Measurements from ENCODE around the gene GAPDH. TPM values are rescaled to one million over a fixed set of nuclear protein-coding genes. Genes with fewer than 3 reads are reported as not detected.
"Not testable (repeated sequence)": the region's sequence is repeated elsewhere in the genome, so short reads cannot be mapped to it uniquely, and the experiment has no call there.

GAPDH gene
- total RNA-seq, 1 experiment from 2014 or later: 9,568 TPM

DNA sequence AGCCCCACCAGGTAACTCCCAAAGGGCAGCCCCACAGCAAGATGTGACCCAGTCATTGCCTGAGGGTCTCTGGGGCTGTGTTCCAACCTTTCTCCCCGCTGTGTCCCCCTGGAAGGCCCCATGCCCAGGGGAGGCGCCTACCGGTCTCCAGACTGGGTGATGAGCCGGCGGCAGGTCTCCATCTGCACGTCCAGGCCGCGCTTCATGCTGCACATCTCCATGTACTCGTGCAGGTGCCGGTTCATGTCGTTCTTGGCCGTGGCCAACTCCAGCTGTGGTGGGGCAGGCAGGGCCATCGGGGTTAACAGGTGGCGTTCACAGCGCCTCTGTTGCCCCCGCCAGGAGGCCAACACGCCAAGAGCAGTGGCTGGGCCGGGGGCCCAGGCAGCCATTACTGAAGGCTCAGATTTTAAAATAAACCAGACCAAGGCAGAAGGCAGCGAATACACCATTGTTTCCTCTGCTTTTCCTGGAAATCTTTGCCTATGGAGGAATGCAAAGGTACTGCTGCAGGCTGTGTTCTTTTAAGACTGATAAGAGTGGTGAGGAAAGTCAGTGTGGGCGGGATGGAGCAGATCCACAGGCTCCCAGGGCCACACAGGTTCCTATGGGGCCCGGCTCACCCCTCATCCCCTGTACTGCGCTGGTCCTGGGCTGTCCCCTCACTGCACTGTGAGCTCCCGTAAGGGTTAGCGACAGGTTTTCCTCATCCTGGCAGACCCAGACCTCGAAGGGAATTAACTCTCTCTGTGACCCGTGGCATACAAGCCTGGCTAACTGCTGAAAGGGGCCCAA, 7.3 kb downstream of the GAPDH start:
- no peak for DNase-seq (ENCODE audit: extremely low read depth, low read depth)

DNA sequence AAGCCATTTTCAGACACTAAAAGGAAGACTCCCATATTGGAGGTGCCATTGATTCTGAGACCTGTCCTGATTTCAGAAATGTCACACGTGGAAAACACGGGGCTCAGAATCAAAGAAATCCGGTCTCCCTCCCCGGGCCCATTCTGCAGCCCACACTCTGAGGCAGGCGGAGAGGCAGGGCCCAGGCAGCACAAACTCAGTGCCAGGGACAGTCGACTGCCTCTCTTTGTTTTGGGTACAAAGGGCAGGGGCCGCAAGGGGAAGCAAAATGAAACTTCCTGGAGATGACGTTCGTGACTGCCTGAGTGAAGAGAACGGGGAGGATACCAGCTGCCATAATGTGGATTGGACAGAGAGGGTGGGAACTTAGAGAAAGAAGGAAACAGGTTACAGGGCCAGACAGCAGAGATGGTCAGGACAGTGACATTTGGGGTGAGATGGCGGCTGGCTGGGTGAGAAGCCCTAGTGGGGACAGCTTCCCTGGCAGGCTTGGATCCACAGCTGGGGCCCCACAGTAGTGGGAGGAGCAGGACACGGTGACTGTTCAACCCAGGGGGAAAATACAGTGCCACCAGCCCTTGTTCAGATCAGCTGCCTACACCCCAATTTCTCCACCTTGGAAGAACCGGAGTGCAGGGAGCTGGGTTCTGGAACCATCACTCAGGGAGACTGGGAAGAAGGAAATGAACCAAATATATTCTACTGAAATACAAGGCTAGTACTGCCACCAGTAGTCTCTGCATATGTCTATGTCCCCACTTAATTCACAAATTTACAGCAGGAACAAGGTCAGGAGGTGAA, 8.1 kb downstream of the GAPDH start:
- DNase-seq (ENCODE audit: extremely low read depth, low read depth): no peak

DNA sequence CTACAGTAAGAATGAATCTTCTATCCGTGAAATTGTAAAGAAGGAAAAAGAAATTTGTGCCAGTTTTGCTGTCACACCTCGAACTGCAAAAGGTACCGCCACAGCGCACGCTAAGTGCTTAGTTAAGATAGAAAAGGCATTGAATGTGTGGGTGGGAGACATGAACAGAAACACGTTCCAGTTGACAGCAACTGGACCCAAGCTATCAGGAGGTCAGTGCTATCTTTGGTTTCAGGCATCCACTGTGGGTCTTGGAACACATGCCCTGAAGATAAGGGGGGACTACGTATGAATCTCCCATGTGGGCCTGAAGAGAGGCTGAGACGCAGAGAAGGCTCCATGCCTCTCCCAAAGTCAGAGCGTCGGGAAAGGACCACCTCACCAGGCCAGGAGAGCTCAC, 11.7 kb downstream of the GAPDH start:
- no peak for DNase-seq (ENCODE audit: extremely low read depth, low read depth)

DNA sequence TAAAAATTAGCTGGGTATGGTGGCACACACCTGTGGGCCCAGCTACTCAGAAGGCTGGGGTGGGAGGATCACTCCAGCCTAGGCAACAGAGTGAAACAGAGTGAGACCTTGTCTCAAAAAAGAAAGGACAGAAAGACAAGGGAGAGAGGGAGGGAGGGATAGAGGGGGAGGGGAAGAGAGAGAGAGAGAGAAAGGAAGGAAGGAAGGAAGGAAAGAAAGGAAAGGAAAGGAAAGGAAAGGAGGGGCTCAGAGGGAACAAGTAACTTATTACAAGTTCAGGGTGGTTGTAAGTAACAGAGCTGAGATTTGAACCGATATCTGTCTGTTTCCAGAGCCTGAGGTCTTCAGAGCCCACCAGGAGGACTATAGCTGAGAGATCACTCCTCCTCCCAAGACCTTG, 13.2 kb downstream of the GAPDH start:
- no peak for DNase-seq (ENCODE audit: extremely low read depth, low read depth)

DNA sequence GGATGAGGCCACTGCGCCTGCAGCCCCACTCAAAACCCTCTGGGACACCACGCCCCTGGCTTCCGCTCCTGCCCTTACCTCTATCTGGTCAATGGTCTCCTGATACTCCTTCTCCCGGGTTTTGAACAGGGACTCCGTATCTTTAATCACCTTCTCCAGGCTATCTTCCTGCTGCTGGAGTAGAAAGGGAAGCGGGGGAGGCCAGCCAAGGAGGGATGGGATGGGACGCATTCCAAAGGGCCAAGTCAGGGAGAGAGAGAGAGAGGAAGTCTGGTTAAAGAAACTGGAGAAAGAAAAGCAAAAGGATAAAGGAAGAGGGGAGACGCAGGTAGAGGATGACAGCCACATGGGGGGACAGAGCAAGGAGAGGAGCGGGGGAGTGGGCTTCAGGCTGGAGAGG, 13.7 kb downstream of the GAPDH start:
- no peak for DNase-seq (ENCODE audit: extremely low read depth, low read depth)

DNA sequence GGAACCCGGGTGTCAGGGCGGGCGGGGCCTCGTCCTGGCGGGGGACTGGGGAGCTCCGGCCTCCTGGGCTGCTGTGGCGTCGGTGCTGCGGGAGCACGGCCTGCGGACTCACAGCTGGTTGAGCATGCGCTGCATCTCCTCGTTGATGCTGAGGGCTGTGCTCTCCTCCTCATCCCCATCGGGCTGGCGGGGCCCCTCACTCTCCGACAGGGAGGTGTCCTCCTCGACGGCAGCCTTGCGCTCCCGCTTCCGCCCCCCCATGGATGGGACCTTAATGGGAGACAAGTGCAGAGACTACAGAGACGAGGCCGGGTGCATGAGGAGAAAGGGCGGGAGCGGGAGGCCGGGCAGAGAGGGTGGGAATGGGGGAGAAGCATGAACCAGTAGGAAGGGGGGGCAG, 14.2 kb downstream of the GAPDH start:
- DNase-seq (ENCODE audit: extremely low read depth, low read depth): no peak

DNA sequence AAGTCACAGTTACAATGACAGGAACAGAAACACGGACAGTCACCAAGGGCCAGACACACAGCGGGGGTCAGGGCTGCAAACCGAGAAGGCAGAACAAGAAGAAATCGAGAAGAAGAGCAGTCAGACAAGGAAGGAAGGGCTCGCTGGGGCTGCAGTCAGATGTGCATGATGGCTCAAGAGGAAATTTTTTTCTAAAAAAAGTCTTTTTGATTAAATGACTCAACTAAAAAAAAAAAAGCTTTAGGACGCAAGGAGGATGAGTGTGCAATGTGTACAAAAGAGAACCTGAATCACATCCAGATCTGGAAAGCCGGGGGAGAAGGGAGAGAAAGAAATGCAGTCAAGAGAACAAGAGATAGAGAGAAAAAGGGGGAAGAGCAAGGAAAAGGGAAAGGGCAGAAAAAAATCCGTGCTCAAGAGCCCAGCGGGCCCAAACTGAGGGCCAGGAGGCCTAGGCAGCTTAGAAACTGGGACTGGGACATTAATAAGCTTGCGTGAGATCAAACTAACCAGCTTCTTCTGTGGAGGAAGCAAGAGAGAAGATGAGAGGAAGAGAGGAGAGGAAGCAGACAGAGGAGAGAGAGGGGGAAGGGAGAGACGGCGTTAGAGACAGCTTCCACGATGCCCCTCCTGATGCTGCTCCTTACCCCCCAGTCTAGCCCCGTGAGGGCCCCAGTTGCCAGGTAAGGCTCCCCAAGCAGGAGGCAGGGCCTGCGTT, 14.8 kb downstream of the GAPDH start:
- no peak for DNase-seq (ENCODE audit: extremely low read depth, low read depth)

DNA sequence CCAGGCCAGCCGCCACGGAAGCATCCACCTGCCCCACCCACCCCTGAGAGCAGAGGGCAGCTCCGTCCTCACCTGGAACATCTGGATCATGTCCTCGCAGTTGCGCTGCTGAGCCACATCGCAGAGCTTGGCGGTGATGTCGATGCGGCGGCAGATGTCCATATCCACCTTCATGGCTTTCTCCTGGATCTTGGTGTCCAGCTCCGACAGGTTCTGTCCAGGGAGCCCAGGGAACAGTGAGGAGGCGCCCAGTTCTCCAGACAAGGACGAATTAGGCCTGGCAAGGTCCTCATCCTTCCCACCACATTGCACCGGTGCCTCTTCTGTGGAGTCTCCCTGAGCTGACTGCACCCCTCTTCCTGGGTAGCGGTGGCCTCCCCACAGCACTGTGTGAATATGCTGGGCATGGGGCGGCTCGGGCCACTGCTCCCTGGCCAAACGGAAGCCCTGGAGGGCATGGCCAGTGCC, 15.4 kb downstream of the GAPDH start:
- DNase-seq (ENCODE audit: extremely low read depth, low read depth): no peak

DNA sequence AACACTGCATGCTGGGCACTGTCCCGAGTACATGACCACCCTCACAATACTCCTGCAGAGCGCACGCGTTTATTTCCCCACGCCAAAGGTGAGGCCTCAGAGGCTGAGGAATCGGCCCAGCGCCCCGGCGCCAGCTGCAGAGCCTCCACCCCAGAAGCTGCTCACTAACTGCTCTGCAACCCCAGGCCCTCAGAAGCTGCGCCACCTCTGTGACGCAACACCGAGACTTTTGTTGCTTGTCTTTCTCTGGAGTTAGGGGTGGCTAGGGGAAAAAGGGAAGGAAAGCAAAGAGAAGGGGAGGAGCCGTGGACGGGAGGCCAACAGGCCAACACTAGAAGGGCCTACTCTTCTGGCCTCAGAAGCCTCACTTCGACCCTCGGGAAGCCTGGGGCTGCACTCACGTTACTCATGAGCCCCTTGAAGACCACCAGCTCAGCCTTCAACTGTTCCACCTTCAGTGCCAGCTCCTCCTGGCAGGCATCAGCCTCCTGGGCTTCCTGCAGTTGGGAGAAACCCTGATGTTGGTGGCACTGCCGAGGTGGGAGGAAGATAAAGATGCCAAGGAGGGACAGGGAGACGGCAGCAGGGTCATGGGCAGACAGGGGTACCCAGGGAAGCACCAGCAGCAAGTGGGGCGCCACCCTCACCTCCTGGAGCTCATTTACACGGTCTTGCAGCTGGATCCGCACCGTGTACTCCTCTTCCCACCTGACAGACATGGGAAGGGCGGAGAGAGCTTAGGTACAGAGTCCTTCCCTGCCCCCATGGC, 16.2 kb downstream of the GAPDH start:
- DNase-seq (ENCODE audit: extremely low read depth, low read depth): no peak

DNA sequence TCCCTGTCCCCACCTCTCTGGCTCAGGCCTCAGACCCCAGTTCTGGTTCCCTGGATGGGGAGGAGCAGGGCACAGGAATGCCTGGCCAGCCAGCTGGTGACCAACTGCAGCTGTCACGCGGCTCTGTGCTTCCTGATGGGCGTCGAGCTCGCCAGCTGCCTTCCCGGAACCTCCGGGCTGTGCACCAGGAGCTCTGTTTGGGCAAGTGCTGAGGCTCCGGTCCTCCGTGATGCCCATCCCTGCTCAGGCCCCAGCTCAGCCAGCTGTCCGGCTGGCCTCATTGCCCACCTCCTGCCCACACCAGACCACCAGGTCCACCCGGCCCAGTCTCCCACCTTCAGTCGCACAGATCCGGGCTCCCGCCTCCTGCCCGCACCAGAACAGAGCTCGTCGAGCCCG, 16.7 kb downstream of the GAPDH start:
- DNase-seq (ENCODE audit: extremely low read depth, low read depth): no peak

DNA sequence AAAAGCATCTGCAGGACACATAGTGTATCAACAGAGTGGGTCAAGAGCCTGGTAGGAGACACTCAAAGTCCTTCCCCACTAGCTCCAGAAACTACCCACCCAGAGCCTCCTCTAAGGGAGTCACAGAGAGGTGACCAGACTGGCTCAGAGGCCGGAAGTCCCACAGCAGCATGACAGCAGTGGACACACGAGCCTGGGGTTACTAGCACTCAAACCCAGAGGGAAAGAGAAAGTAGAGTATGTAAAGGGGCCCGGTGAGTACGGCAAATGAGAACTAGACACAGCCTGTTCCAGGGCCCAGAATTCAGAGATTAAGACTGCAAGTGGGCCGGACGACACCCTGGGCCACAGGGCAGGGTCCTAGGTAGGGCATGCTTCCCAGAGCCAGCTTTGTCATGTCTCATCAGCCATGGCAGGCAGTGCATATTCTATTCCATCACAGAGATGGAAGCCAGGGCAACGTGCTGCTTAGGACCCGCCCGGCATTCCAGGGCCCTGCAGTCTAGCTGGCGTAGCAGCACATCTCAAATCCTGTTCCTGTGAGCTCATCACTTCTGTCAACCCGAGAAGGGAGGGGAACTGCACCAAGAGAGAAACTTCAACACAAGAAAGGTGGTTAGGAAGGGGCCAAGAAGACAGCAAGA, 17.3 kb downstream of the GAPDH start:
- DNase-seq (ENCODE audit: extremely low read depth, low read depth): no peak

DNA sequence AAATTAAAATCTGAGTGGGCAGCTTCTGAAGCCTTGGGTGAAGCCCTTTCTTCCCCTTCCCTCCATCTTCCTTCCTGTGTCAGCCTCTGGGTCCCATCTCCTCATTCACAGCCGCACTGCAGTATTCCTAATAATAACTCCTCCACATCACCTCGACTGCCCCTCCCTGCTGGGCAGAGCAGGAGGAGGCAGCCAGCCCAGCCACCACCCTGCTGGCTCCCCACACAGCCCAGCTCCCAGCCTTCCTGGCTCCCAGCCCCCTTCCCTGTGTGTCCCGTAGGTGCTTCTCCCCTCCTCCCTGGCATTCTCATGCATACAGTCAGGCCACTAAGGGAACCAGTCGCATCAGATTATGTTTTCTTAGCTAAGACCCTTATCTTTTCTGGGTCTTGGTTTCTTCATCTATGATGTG, 17.8 kb downstream of the GAPDH start:
- DNase-seq (ENCODE audit: extremely low read depth, low read depth): no peak

DNA sequence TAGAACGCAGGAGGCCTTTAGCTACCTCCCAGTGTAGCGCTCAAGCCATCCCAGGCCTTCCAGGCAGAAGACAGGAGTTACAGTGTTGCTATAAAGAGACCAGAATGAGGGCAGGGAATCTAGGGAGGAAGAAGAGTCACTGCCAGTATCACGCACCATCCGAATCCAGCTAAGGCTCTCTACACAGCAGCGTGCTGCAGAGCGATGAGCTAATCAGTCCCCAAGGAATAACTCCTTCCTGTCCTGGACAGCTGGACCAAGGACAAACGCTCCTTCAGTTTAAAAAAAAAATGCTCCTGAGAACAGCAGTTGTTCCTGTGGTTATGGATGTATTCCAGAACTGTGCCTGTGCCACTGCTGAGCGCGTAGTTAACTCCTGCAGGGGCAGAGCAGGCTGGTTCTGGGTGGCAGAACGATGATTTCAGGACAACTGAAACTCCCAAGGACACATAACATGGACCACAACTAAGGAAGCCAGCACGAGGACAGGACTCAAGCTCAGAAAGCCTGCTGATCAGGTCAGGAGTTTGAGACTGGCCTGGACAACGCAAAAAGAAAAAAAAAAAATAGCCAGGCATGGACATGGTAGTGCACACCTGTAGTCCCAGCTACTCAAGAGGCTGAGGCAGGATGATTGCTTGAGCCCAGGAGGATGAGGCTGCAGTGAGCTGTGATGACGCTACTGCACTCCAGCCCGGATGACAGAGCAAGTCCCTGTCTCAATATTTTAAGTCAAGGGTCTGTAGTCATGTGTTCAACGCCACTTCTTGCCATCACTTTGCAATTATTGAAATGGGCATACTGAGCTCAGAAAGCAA, 18.9 kb downstream of the GAPDH start:
- DNase-seq (ENCODE audit: extremely low read depth, low read depth): no peak

DNA sequence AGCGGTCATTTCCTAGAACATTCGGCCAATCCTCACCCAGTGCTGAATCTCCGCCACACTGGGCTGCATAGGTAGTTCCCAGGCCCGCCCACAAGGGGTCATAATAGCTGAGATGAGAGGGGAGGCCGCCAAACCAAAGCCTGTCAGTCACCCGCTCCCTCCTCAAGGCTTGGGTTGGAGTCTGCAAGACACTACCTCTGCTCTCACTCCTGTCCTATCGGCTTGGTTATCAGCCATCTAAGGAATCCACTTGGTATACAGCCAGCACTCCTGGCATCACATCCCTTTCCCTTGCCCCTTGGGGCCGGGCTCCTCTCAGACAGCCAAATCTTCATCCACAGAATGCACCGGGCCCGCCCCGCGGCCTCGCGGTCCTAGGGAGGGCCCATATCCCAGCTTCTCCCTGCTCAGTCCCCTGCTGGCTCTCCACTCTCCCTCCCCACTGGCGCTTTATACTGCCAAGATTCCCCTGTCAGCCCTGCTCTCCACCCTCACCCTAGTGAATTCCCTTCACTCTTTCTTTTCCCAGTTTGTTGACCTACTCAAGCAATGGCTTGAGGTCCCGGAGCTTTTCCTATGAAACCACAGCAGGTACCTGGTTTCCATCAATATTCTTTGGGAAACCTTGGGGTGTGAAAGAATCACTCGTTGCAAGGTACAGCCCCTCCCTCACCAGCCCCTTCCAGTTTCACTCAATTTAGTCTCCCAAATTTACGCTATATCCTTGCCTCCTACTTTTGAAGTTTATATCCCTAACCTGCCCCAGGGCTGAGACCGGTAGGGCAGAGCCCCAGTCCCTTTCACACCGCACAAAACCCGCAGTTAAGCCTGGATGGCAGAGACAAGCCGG, 20.1 kb downstream of the GAPDH start:
- no peak for DNase-seq (ENCODE audit: extremely low read depth, low read depth)

DNA sequence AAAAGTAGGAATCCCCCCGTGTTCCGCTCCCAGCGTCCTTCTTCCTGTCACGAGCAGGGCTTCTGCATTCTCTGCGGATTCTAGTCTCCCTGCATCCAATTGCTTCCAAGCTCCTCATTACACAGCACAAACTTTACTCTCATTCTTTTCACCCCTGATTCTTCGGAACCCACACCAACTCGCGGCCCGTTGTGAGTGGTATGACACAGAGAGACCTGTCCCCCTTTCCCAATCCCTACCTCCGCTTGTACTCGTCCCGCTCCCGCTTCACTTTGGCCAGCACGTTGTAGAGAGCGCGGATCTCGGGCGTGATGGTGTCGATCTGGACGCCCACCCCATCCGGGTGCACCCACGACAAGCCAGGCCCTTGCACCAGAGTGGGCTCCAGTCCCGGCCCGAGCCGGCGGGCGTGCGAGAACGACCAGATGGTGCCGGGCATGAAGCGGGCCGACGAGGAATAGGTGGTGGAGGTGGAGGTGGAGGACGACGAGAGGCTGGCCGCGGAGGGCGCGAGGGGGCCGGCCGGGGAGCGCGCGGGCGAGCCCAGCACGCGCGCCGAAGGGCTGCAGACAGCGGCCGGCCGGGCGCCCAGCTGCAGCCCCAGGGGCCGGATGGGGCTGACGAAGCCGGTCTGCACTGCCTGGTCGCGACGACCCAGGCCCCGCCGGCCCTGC, 20.8 kb downstream of the GAPDH start:
- no peak for DNase-seq (ENCODE audit: extremely low read depth, low read depth)

DNA sequence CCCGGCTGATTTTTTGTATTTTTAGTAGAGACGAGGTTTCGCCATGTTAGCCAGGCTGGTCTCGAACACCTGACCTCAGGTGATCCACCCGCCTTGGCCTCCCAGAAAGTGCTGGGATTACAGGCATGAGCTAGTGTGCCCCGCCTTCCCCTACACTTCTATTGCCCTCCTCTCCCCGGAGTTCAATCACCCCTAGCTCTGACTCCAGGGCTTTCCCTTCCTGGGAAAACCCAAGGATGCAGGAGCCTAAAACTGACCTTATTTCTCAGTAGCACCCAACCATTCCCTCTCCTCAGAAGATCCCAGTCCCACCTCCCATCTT, 22.1 kb downstream of the GAPDH start:
- DNase-seq (ENCODE audit: extremely low read depth, low read depth): not testable (repeated sequence)

DNA sequence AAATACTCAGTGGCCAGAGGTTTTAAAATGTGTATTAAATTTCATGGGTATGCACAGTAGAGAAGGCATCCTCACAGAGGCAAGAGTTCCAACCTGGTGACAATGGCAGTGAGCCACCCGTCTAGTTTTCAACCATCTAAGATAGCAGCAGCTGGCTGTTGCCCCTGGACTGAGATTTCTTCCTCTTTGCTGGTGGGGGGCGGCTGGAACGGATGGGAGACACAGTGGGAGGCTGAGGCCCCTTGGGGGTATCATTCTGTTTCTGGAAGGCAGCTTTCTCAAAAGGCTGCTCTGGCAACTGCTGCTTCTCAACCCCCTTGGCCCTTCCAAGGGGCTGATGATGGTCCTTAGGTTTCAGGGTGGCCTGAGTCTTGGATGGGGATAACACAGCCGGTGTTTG, 22.5 kb downstream of the GAPDH start:
- DNase-seq (ENCODE audit: extremely low read depth, low read depth): no peak
